Spleen (tissue), 11 donors: Measurements from ENCODE around the gene WDR86. TPM values are rescaled to one million over a fixed set of nuclear protein-coding genes. Genes with fewer than 3 reads are reported as not detected.
A peak's percentile ranks its signal among the peaks of the same experiment; 100 is the strongest.

Experiments used
- DNase-seq: peaks from one replicate; pipeline ENCODE4 v3.0.0-alpha.2; 2020
- H3K27ac ChIP-seq, 8 donors: fragments of 200-600 bp; sonication (generic) in 7 of 8; 1 replicate in 4 of 8; 2 replicates in 4 of 8; pipeline versions ENCODE4 v1.5.0 to v1.8.0; 2016 to 2021; ENCODE audit warnings: inconsistent platforms in 4 of 8, mild to moderate bottlenecking in 4 of 8, moderate library complexity in 1 of 8
- H3K27me3 ChIP-seq, 7 donors: fragments of 200-600 bp; sonication (generic) in 6 of 7; replicated peaks in 1 of 7; 1 replicate in 4 of 7; 2 replicates in 3 of 7; pipeline versions ENCODE4 v1.5.0 to v1.8.0; 2016 to 2021; ENCODE audit warnings: inconsistent platforms in 3 of 7, mild to moderate bottlenecking in 1 of 7
- H3K36me3 ChIP-seq, 6 donors: fragments of 200-600 bp; sonication (generic) in 5 of 6; 1 replicate in 4 of 6; 2 replicates in 2 of 6; pipeline versions ENCODE4 v1.5.0 to v1.8.0; 2016 to 2021; ENCODE audit warnings: inconsistent platforms in 2 of 6
- H3K4me1 ChIP-seq, 6 donors: fragments of 200-600 bp; sonication (generic) in 5 of 6; 1 replicate in 3 of 6; 2 replicates in 3 of 6; pipeline versions ENCODE4 v1.5.0 to v1.8.0; 2016 to 2021; ENCODE audit warnings: inconsistent platforms in 3 of 6
- H3K4me3 ChIP-seq, 8 donors: fragments of 200-600 bp; sonication (generic) in 7 of 8; 1 replicate in 4 of 8; 2 replicates in 4 of 8; pipeline versions ENCODE4 v1.5.0 to v1.8.0; 2016 to 2021; ENCODE audit warnings: inconsistent platforms in 4 of 8, mild to moderate bottlenecking in 4 of 8, moderate library complexity in 2 of 8
- H3K9me3 ChIP-seq, 8 donors: fragments of 200-600 bp; sonication (generic) in 7 of 8; 1 replicate in 4 of 8; 2 replicates in 4 of 8; pipeline versions ENCODE4 v1.5.0 to v1.8.0; 2016 to 2021; ENCODE audit warnings: inconsistent platforms in 4 of 8
- CTCF ChIP-seq, 11 experiments: fragments of 200-600 bp in 7 of 11; fragments of 450-650 bp in 4 of 11; sonication (generic) in 4 of 11; IDR thresholded peaks in 8 of 11; conservative IDR thresholded peaks in 3 of 11; 1 replicate in 7 of 11; 2 replicates in 4 of 11; pipeline versions ENCODE4 v1.4.0 to v1.8.0; 2016 to 2021; ENCODE audit warnings: antibody characterized with exemption in 11 of 11, inconsistent platforms in 4 of 11, mild to moderate bottlenecking in 1 of 11
- POLR2A ChIP-seq, 3 donors: fragments of 450-650 bp; IDR thresholded peaks; one replicate each; pipeline ENCODE4 v1.5.1; 2017; ENCODE audit warnings: antibody characterized with exemption in 3 of 3, mild to moderate bottlenecking in 1 of 3
- POLR2AphosphoS5 ChIP-seq, 3 donors: sonication (generic); formaldehyde crosslinking; IDR thresholded peaks; one replicate each; pipeline ENCODE4 v1.5.1; 2017; ENCODE audit warnings: antibody characterized with exemption in 3 of 3
- WGBS, 5 donors: extraction: QIAGEN DNeasy Blood & Tissue Kit in 3 of 5; methylation state at CpG; one replicate each; pipeline versions ENCODE4 v1.1.5 to v1.1.7; 2013 to 2018; 5-methylcytosine and 5-hydroxymethylcytosine counted together
- intact Hi-C: fragments of 100-400 bp; cut with DNase I; formaldehyde crosslinking; loops from one replicate; pipeline ENCODE4 v1.15.0; 2023; ENCODE audit warnings: low total_unique reads
- polyA plus RNA-seq, 3 donors: library from polyadenylated mRNA; stranded (reverse); fragments of 200-250 nt; gene quantifications; one replicate each; pipeline ENCODE4 v1.2.1, GENCODE V29; 2013
- total RNA-seq, 7 donors: library from RNA; depleted of rRNA in 3 of 7; stranded (reverse); fragments of >200 nt in 3 of 7; fragmentation: NEBNext Ultra II Directional in 4 of 7; extraction: Animal tissue kit (Norgen Biotek cat#: 25700) in 4 of 7; gene quantifications; one replicate each; pipeline versions ENCODE4 v1.1.0 to v1.2.1, GENCODE V29; 2016 to 2021
- donor health status: healthy with polysubstance abuse.
- donor health status: DM: no; HTN: no; CAD: no; lungs with moderate emphysema.
- donor health status: DM: no; HTN: no; CAD: no.
- donor health status: Bipolar disorder and iron deficiency.
- donor health status: healthy.
- donor health status: DM: no; HTN: no; CAD: no.
- donor health status: DM: yes; HTN: yes; CAD: no.

The WDR86 gene
- total and polyA plus RNA-seq, 10 donors: 2.8 to 71.9 (median 49.2) TPM

GRCh38 chr7:151393031-151393977 is 16.5 kb downstream of the WDR86 start:
- Histone ChIP-seq H3K36me3 (peaks cover 0 to 7% (median 0%) of the 10 kb centered on the region in 6 donors), H3K27ac (peak overlapping the region in 3 of 8 donors; percentile 3 to 76 (median 5)), H3K4me3 (no peak overlapping the region), H3K4me1 (peaks cover 0 to 63% (median 6%) of the 10 kb centered on the region in 6 donors), H3K9me3 (peaks cover 0 to 8% (median 0%) of the 10 kb centered on the region in 8 donors), H3K27me3 (peaks cover 0 to 9% (median 0%) of the 10 kb centered on the region in 7 donors)
- intact Hi-C loops: no loop called here
- TF ChIP-seq CTCF (IDR thresholded peaks at IDR 0.05 in 8 of 11, conservative IDR thresholded peaks at IDR 0.05 in 3 of 11): no peak
- TF ChIP-seq POLR2A (IDR thresholded peaks at IDR 0.05): no peak
- TF ChIP-seq POLR2AphosphoS5 (IDR thresholded peaks at IDR 0.05): no peak
- peak; percentile 62 for DNase-seq
- 70 to 81% (median 75%) methylated on average over 28 to 31 of the region's 31 CpGs for WGBS, 5 donors

GRCh38 chr7:151392426-151392825 is 17.4 kb downstream of the WDR86 start:
- TF ChIP-seq POLR2AphosphoS5 (IDR thresholded peaks at IDR 0.05) (no peak), CTCF (IDR thresholded peaks at IDR 0.05 in 8 of 11, conservative IDR thresholded peaks at IDR 0.05 in 3 of 11) (no peak), POLR2A (IDR thresholded peaks at IDR 0.05) (no peak)
- 84 to 98% (median 88%) methylated on average over 8 to 13 of the region's 13 CpGs for WGBS, 5 donors
- intact Hi-C loops: no loop called here

GRCh38 chr7:151392002-151392401 is 17.8 kb downstream of the WDR86 start:
- Histone ChIP-seq H3K4me1 (peaks cover 0 to 64% (median 13%) of the 10 kb centered on the region in 6 donors), H3K27me3 (peaks cover 0 to 9% (median 0%) of the 10 kb centered on the region in 7 donors), H3K36me3 (peaks cover 0 to 7% (median 0%) of the 10 kb centered on the region in 6 donors), H3K27ac (no peak overlapping the region), H3K4me3 (no peak overlapping the region), H3K9me3 (no peaks in the 10 kb centered on the region)
- peak; percentile 64 for DNase-seq
- intact Hi-C loops: no loop called here
- 81 to 94% (median 89%) methylated on average over 5 to 8 of the region's 8 CpGs for WGBS, 5 donors
- TF ChIP-seq POLR2AphosphoS5 (IDR thresholded peaks at IDR 0.05) (no peak), CTCF (IDR thresholded peaks at IDR 0.05 in 8 of 11, conservative IDR thresholded peaks at IDR 0.05 in 3 of 11) (no peak), POLR2A (IDR thresholded peaks at IDR 0.05) (no peak)

More at GRCh38 chr7:151392426-151392825, 17.4 kb downstream of the WDR86 start:
- DNase-seq: peak; percentile 69
- peaks cover 0 to 63% (median 9%) of the 10 kb centered on the region in 6 donors for H3K4me1 ChIP-seq
- no peak overlapping the region for H3K27ac ChIP-seq
- H3K27me3 ChIP-seq: peaks cover 0 to 9% (median 0%) of the 10 kb centered on the region in 7 donors
- H3K4me3 ChIP-seq: no peak overlapping the region
- H3K36me3 ChIP-seq: peaks cover 0 to 7% (median 0%) of the 10 kb centered on the region in 6 donors
- peaks cover 0 to 4% (median 0%) of the 10 kb centered on the region in 8 donors for H3K9me3 ChIP-seq

GRCh38 chr7:151391358-151391730 is 18.5 kb downstream of the WDR86 start:
- WGBS, 5 donors: 85 to 95% (median 94%) methylated on average over 9 of the region's 9 CpGs
- H3K36me3 ChIP-seq: peaks cover 0 to 7% (median 0%) of the 10 kb centered on the region in 6 donors
- intact Hi-C loops: no loop called here
- no peak for TF ChIP-seq CTCF (IDR thresholded peaks at IDR 0.05 in 8 of 11, conservative IDR thresholded peaks at IDR 0.05 in 3 of 11)
- peak in 1 of 3 donors; percentile 2 for TF ChIP-seq POLR2AphosphoS5 (IDR thresholded peaks at IDR 0.05)
- no peak for TF ChIP-seq POLR2A (IDR thresholded peaks at IDR 0.05)
- H3K9me3 ChIP-seq: no peaks in the 10 kb centered on the region
- H3K4me3 ChIP-seq: no peak overlapping the region
- no peak overlapping the region for H3K27ac ChIP-seq
- DNase-seq: peak; percentile 32
- peaks cover 0 to 9% (median 0%) of the 10 kb centered on the region in 7 donors for H3K27me3 ChIP-seq
- peaks cover 0 to 64% (median 18%) of the 10 kb centered on the region in 6 donors for H3K4me1 ChIP-seq
